ENCODE results near the gene BACE1.

The BACE1 gene

GRCh38 chr11:117286588-117286987, 29.5 kb downstream of the BACE1 start:
- TF ChIP-seq CTCF (IDR thresholded peaks at IDR 0.05; ENCODE audit: low read length) = no peak
- no peak for TF ChIP-seq EZH2 (IDR thresholded peaks at IDR 0.05; ENCODE audit: borderline replicate concordance, low read length)
- peaks cover 7% of the 10 kb centered on the region; the same call in 1 of the 2 replicates for H3K36me3 ChIP-seq (ENCODE audit: insufficient read depth, low read length)

GRCh38 chr11:117284053-117284452, 32.0 kb downstream of the BACE1 start:
- no peak overlapping the region for H3K4me3 ChIP-seq (ENCODE audit: low read depth, low read length, poor library complexity, severe bottlenecking)
- H3K9ac ChIP-seq (ENCODE audit: low read length) = no peak overlapping the region
- no peaks in the 10 kb centered on the region for H4K20me1 ChIP-seq (ENCODE audit: insufficient read depth, low read length)
- no peaks in the 10 kb centered on the region for H3K9me3 ChIP-seq (ENCODE audit: low read length)
- no peaks in the 10 kb centered on the region for H3K9me2 ChIP-seq (ENCODE audit: low read depth, low read length)
- no peak overlapping the region for H3K4me2 ChIP-seq (ENCODE audit: low read length)
- H3K79me2 ChIP-seq (ENCODE audit: insufficient read depth, low read length) = no peaks in the 10 kb centered on the region
- H3K36me3 ChIP-seq (ENCODE audit: insufficient read depth, low read length) = peaks cover 7% of the 10 kb centered on the region; the same call in 1 of the 2 replicates
- TF ChIP-seq CTCF (IDR thresholded peaks at IDR 0.05; ENCODE audit: low read length) = no peak
- TF ChIP-seq EZH2 (IDR thresholded peaks at IDR 0.05; ENCODE audit: borderline replicate concordance, low read length) = no peak
- H2AFZ ChIP-seq (ENCODE audit: low read length) = no peak overlapping the region
- H3K4me1 ChIP-seq (ENCODE audit: insufficient read depth, low read length, severe bottlenecking) = no peaks in the 10 kb centered on the region
- H3F3A ChIP-seq (ENCODE audit: insufficient read depth, low read length) = no peaks in the 10 kb centered on the region
- no peak overlapping the region for H3K27ac ChIP-seq (ENCODE audit: low read depth, low read length, poor library complexity, severe bottlenecking)
- H3K27me3 ChIP-seq (ENCODE audit: insufficient read depth, low read length) = no peaks in the 10 kb centered on the region

More at GRCh38 chr11:117286588-117286987, 29.5 kb downstream of the BACE1 start:
- H3K4me3 ChIP-seq (ENCODE audit: low read depth, low read length, poor library complexity, severe bottlenecking) = no peak overlapping the region
- no peaks in the 10 kb centered on the region for H3K27me3 ChIP-seq (ENCODE audit: insufficient read depth, low read length)
- H3F3A ChIP-seq (ENCODE audit: insufficient read depth, low read length) = no peaks in the 10 kb centered on the region
- H3K4me1 ChIP-seq (ENCODE audit: insufficient read depth, low read length, severe bottlenecking) = no peaks in the 10 kb centered on the region
- no peaks in the 10 kb centered on the region for H4K20me1 ChIP-seq (ENCODE audit: insufficient read depth, low read length)
- no peaks in the 10 kb centered on the region for H3K9me3 ChIP-seq (ENCODE audit: low read length)
- H3K79me2 ChIP-seq (ENCODE audit: insufficient read depth, low read length) = no peaks in the 10 kb centered on the region
- H3K4me2 ChIP-seq (ENCODE audit: low read length) = no peak overlapping the region
- no peak overlapping the region for H3K27ac ChIP-seq (ENCODE audit: low read depth, low read length, poor library complexity, severe bottlenecking)
- H2AFZ ChIP-seq (ENCODE audit: low read length) = no peak overlapping the region
- H3K9me2 ChIP-seq (ENCODE audit: low read depth, low read length) = no peaks in the 10 kb centered on the region
- no peak overlapping the region for H3K9ac ChIP-seq (ENCODE audit: low read length)

GRCh38 chr11:117282956-117283355, 33.1 kb downstream of the BACE1 start:
- H4K20me1 ChIP-seq (ENCODE audit: insufficient read depth, low read length) = no peaks in the 10 kb centered on the region
- H3F3A ChIP-seq (ENCODE audit: insufficient read depth, low read length) = no peaks in the 10 kb centered on the region
- TF ChIP-seq CTCF (IDR thresholded peaks at IDR 0.05; ENCODE audit: low read length) (no peak), EZH2 (IDR thresholded peaks at IDR 0.05; ENCODE audit: borderline replicate concordance, low read length) (no peak)
- no peaks in the 10 kb centered on the region for H3K79me2 ChIP-seq (ENCODE audit: insufficient read depth, low read length)
- H3K9me3 ChIP-seq (ENCODE audit: low read length) = no peaks in the 10 kb centered on the region
- H2AFZ ChIP-seq (ENCODE audit: low read length) = no peak overlapping the region
- no peaks in the 10 kb centered on the region for H3K27me3 ChIP-seq (ENCODE audit: insufficient read depth, low read length)
- H3K27ac ChIP-seq (ENCODE audit: low read depth, low read length, poor library complexity, severe bottlenecking) = no peak overlapping the region
- H3K36me3 ChIP-seq (ENCODE audit: insufficient read depth, low read length) = peaks cover 7% of the 10 kb centered on the region; the same call in 1 of the 2 replicates
- H3K4me1 ChIP-seq (ENCODE audit: insufficient read depth, low read length, severe bottlenecking) = no peaks in the 10 kb centered on the region
- H3K9me2 ChIP-seq (ENCODE audit: low read depth, low read length) = no peaks in the 10 kb centered on the region
- H3K4me2 ChIP-seq (ENCODE audit: low read length) = no peak overlapping the region
- no peak overlapping the region for H3K9ac ChIP-seq (ENCODE audit: low read length)
- no peak overlapping the region for H3K4me3 ChIP-seq (ENCODE audit: low read depth, low read length, poor library complexity, severe bottlenecking)

Data from OCI-LY1 (cell line).